Endothelial cell of umbilical vein (primary cell): Measurements from ENCODE around the gene UBASH3A. TPM values are rescaled to one million over a fixed set of nuclear protein-coding genes. Genes with fewer than 3 reads are reported as not detected.

Experiments used
- BruUV-seq: library from RNA; stranded (reverse); fragments of 400-500 nt; replicated peaks from 2 replicates; lab custom pipeline; 2021; lab: Mats Ljungman, UMichigan
- CTCF ChIA-PET: fragments of 300-600, 350-600 bp; sonication (Branson Sonifier 250); formaldehyde crosslinking; loops from one replicate; lab custom pipeline; 2021; ENCODE audit warnings: antibody characterized with exemption, inconsistent platforms; lab: Charles Lee
- POLR2A ChIA-PET: fragments of 300-600, 350-600 bp; sonication (Branson Sonifier 250); formaldehyde crosslinking; loops from one replicate; lab custom pipeline; 2021; ENCODE audit warnings: antibody characterized with exemption, inconsistent platforms; lab: Charles Lee
- DNase-seq: peaks from one replicate; pipeline ENCODE4 v3.0.0-alpha.2; 2011; ENCODE audit warnings: low read depth, low spot score
- FAIRE-seq: peaks from 2 replicates; lab custom pipeline; 2011; peaks lifted over from hg19 to GRCh38; lab: Jason Lieb, UNC
- H2AFZ ChIP-seq: 2 replicates; pipeline ENCODE4 v1.6.0; 2012; ENCODE audit warnings: low read depth, low read length, control low read depth, inconsistent platforms
- H3K27ac ChIP-seq: 2 replicates; pipeline ENCODE4 v1.5.1; 2011; ENCODE audit warnings: low read depth, mild to moderate bottlenecking, control low read depth, low read length, moderate library complexity; ENCODE audit not compliant: insufficient read depth
- H3K27me3 ChIP-seq, 2 experiments: 2 replicates each; pipeline versions ENCODE4 v1.6.0 to v1.6.1; 2011; ENCODE audit warnings: low read length in 2 of 2, mixed read lengths in 1 of 2; ENCODE audit not compliant: control insufficient read depth in 2 of 2, insufficient read depth in 2 of 2
- H3K36me3 ChIP-seq, 2 experiments: 2 replicates in 1 of 2; 3 replicates in 1 of 2; pipeline ENCODE4 v1.5.1; 2011; ENCODE audit warnings: low read length in 2 of 2, mild to moderate bottlenecking in 1 of 2, moderate library complexity in 1 of 2; ENCODE audit not compliant: control insufficient read depth in 2 of 2, insufficient read depth in 2 of 2; ENCODE audit errors: extremely low read depth in 1 of 2
- H3K4me1 ChIP-seq: 3 replicates; pipeline ENCODE4 v1.5.1; 2011; ENCODE audit warnings: mild to moderate bottlenecking, low read length; ENCODE audit not compliant: control insufficient read depth, insufficient read depth; ENCODE audit errors: extremely low read depth
- H3K4me2 ChIP-seq: 2 replicates; pipeline ENCODE4 v1.6.1; 2011; ENCODE audit warnings: low read length, control low read depth, mixed read lengths; ENCODE audit not compliant: insufficient read depth
- H3K4me3 ChIP-seq, 3 experiments: fragments of 200-600 bp in 1 of 3; sonication (generic), shearing (Covaris generic) in 1 of 3; replicated peaks in 1 of 3; 2 replicates each; pipeline ENCODE4 v1.5.1; 2011 to 2016; ENCODE audit warnings: control low read depth in 3 of 3, low read length in 3 of 3, mild to moderate bottlenecking in 2 of 3, inconsistent platforms in 1 of 3, low read depth in 1 of 3, moderate library complexity in 1 of 3; ENCODE audit not compliant: insufficient read depth in 1 of 3
- H3K79me2 ChIP-seq: 2 replicates; pipeline ENCODE4 v1.6.0; 2012; ENCODE audit warnings: low read length, inconsistent platforms; ENCODE audit not compliant: control insufficient read depth, insufficient read depth
- H3K9ac ChIP-seq: replicated peaks from 2 replicates; pipeline ENCODE3; 2011; ENCODE audit warnings: low read length, control low read depth; ENCODE audit not compliant: insufficient read depth; ENCODE audit errors: extremely low read depth
- H3K9me1 ChIP-seq: replicated peaks from 3 replicates; pipeline ENCODE4 v1.6.0; 2011; ENCODE audit warnings: mild to moderate bottlenecking, low read length; ENCODE audit not compliant: control insufficient read depth, insufficient read depth; ENCODE audit errors: extremely low read depth
- H3K9me3 ChIP-seq: replicated peaks from 2 replicates; pipeline ENCODE4 v1.5.1; 2012; ENCODE audit warnings: low read length, inconsistent platforms; ENCODE audit not compliant: control insufficient read depth, insufficient read depth
- H4K20me1 ChIP-seq: replicated peaks from 2 replicates; pipeline ENCODE3; 2011; ENCODE audit warnings: mild to moderate bottlenecking, low read length; ENCODE audit not compliant: control insufficient read depth, insufficient read depth; ENCODE audit errors: extremely low read depth
- EZH2 ChIP-seq: IDR thresholded peaks from 2 replicates; pipeline ENCODE4 v1.6.1; 2012; ENCODE audit warnings: borderline replicate concordance, low read depth, mild to moderate bottlenecking, moderate library complexity, low read length, inconsistent platforms; ENCODE audit not compliant: severe bottlenecking
- FOS ChIP-seq: IDR thresholded peaks from 2 replicates; pipeline ENCODE4 v1.6.1; 2011; ENCODE audit warnings: mild to moderate bottlenecking, low read length, moderate library complexity, borderline replicate concordance; ENCODE audit not compliant: insufficient read depth
- GATA2 ChIP-seq: IDR thresholded peaks from 2 replicates; pipeline ENCODE4 v1.7.0; 2011; ENCODE audit warnings: low read depth, mild to moderate bottlenecking, moderate library complexity, mixed read lengths, low read length; ENCODE audit not compliant: insufficient read length, insufficient read depth
- JUN ChIP-seq: IDR thresholded peaks from 2 replicates; pipeline ENCODE4 v1.6.1; 2011; ENCODE audit warnings: borderline replicate concordance, low read depth; ENCODE audit not compliant: insufficient read length, insufficient read depth
- MYC ChIP-seq: IDR thresholded peaks from one replicate; pipeline ENCODE4 v1.6.1; 2011; ENCODE audit warnings: mild to moderate bottlenecking, low read depth, low read length
- POLR2A ChIP-seq: IDR thresholded peaks from 2 replicates; pipeline ENCODE4 v1.6.1; 2012; ENCODE audit warnings: low read depth, mild to moderate bottlenecking, control low read depth, low read length
- POLR2AphosphoS5 ChIP-seq: IDR thresholded peaks from 2 replicates; pipeline ENCODE4 v1.6.1; 2012; ENCODE audit warnings: low read depth, mild to moderate bottlenecking, control low read depth, low read length, moderate library complexity; ENCODE audit not compliant: insufficient read depth
- dilution Hi-C: fragments of 300-500 bp; cut with MboI; formaldehyde crosslinking; loops from one replicate; pipeline ENCODE4 v1.15.0; 2019; ENCODE audit warnings: low sequenced_read_pairs; ENCODE audit not compliant: extremely low pct_ligation_motif_present
- intact Hi-C: fragments of 100-400 bp; cut with micrococcal nuclease; formaldehyde crosslinking; loops from one replicate; pipeline ENCODE4 v1.10.0; 2022
- polyA plus RNA-seq, 4 experiments: library from polyadenylated mRNA; depleted of rRNA in 3 of 4; stranded (reverse) in 3 of 4; unstranded in 1 of 4; fragments of >200 nt; gene quantifications; 2 replicates each; pipeline versions ENCODE4 v1.2.1 to v1.2.3, GENCODE V29; 2011 to 2012; ENCODE audit warnings: missing spikeins in 1 of 4
- total RNA-seq: library from RNA; stranded (reverse); gene quantifications from 2 replicates; pipeline ENCODE4 v1.2.3, GENCODE V29; 2021
- TF ChIP-seq, protein P1 (sequence below), 2 donors: IDR thresholded peaks; 1 replicate in 1 of 2; 2 replicates in 1 of 2; pipeline ENCODE4 v1.5.1; 2011; ENCODE audit warnings: low read length in 2 of 2, mild to moderate bottlenecking in 2 of 2, moderate library complexity in 2 of 2, control low read depth in 1 of 2, inconsistent platforms in 1 of 2, low read depth in 1 of 2; ENCODE audit not compliant: insufficient read depth in 1 of 2; ENCODE audit errors: extremely low read depth in 1 of 2
- TF ChIP-seq, protein P2 (sequence below): IDR thresholded peaks from 2 replicates; pipeline ENCODE4 v1.6.1; 2011; ENCODE audit not compliant: insufficient read depth, insufficient read length

The UBASH3A gene
- total and polyA plus RNA-seq, 2 donors (not counting 3 experiments of a cell fraction or from before 2014, with no cell fraction given) = not detected

DNA sequence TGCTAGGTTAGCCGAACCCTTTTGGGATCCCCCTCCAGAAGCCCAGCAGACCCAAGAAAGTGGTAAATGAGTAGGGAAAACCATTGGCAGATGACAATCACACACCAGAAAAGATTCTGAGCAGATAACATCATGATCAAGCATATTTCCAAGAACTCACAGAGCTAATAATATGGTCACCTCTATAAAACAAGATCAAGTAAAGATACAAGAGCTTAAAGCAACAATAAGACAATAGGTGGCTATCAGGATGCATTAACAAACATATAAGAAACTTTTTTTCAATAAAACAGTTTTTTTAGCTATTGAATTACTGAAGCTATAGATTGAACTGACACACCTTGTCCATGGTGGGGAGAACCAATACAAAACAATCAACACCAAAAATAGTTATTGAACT is 29.0 kb downstream of the UBASH3A start:
- no peak for FAIRE-seq
- intact Hi-C loops = no loop called here
- H3K36me3 ChIP-seq = no peaks in the 10 kb centered on the region
- H3K4me2 ChIP-seq = no peak overlapping the region
- dilution Hi-C loops = no loop called here
- BruUV-seq = no TSS peak
- H3K4me3 ChIP-seq = no peak overlapping the region
- no peaks in the 10 kb centered on the region for H3K9me3 ChIP-seq
- TF ChIP-seq POLR2A = no peak
- TF ChIP-seq, protein P1, sequence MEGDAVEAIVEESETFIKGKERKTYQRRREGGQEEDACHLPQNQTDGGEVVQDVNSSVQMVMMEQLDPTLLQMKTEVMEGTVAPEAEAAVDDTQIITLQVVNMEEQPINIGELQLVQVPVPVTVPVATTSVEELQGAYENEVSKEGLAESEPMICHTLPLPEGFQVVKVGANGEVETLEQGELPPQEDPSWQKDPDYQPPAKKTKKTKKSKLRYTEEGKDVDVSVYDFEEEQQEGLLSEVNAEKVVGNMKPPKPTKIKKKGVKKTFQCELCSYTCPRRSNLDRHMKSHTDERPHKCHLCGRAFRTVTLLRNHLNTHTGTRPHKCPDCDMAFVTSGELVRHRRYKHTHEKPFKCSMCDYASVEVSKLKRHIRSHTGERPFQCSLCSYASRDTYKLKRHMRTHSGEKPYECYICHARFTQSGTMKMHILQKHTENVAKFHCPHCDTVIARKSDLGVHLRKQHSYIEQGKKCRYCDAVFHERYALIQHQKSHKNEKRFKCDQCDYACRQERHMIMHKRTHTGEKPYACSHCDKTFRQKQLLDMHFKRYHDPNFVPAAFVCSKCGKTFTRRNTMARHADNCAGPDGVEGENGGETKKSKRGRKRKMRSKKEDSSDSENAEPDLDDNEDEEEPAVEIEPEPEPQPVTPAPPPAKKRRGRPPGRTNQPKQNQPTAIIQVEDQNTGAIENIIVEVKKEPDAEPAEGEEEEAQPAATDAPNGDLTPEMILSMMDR (IDR thresholded peaks at IDR 0.05; ENCODE audit: extremely low read depth in 1 of 2, insufficient read depth in 1 of 2, low read depth in 1 of 2, low read length in 2 of 2) = no peak
- TF ChIP-seq FOS = no peak
- no peak for TF ChIP-seq EZH2
- H3K79me2 ChIP-seq = no peaks in the 10 kb centered on the region
- ChIA-PET CTCF (interaction anchor here (1.6 kb wide), 1 partner anchor 123 kb away, joined by 4 read pairs; no protein-coding TSS in a partner anchor), POLR2A (no interaction called here)
- no peak overlapping the region for H2AFZ ChIP-seq
- no peak overlapping the region for H3K27ac ChIP-seq
- no peak for DNase-seq
- no peak overlapping the region for H3K9ac ChIP-seq
- no peaks in the 10 kb centered on the region for H3K9me1 ChIP-seq
- H3K4me1 ChIP-seq = no peaks in the 10 kb centered on the region
- peaks cover 4 to 5% of the 10 kb centered on the region in 2 experiments for H3K27me3 ChIP-seq
- no peaks in the 10 kb centered on the region for H4K20me1 ChIP-seq

DNA sequence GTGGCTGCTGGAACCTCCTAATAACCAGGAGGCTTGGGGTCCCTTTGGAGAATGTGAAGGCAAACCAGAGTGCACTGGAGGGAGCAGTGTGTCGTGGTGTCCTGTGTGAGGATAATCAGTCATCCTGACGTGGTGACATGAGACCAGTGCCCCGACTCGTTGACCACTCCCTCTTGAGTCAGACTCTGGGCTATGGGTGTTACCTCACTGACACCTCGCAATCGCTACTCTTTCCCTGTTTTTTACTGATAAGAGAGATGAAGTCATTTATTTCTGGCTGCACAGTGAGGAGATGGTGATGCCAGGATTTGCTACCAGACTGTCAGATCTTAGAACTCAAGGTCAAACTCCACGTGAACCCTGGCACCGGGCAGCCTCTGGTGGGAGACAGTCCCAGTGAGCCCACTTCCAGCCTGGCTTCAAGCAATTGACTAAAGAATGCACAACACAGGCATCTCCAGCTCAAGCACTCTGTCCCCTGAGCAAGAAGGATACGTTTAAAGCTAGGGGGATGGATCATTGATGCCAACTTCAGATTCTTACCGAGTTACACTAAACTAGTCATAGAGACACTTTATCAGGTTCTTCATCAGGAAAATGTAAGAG is 30.3 kb downstream of the UBASH3A start:
- DNase-seq (no peak), FAIRE-seq (no peak)
- no peak overlapping the region for H3K27ac ChIP-seq
- dilution Hi-C loops = no loop called here
- no peak overlapping the region for H3K4me3 ChIP-seq
- H3K9ac ChIP-seq = no peak overlapping the region
- peaks cover 0 to 2% of the 10 kb centered on the region in 2 experiments for H3K27me3 ChIP-seq
- no TSS peak for BruUV-seq
- H3K36me3 ChIP-seq = no peaks in the 10 kb centered on the region
- H3K79me2 ChIP-seq = no peaks in the 10 kb centered on the region
- TF ChIP-seq, protein P1 (IDR thresholded peaks at IDR 0.05; ENCODE audit: extremely low read depth in 1 of 2, insufficient read depth in 1 of 2, low read depth in 1 of 2, low read length in 2 of 2) = no peak
- TF ChIP-seq POLR2A (no peak), POLR2AphosphoS5 (no peak), FOS (no peak), EZH2 (no peak), MYC (no peak), JUN (no peak), GATA2 (no peak)
- TF ChIP-seq, protein P2, sequence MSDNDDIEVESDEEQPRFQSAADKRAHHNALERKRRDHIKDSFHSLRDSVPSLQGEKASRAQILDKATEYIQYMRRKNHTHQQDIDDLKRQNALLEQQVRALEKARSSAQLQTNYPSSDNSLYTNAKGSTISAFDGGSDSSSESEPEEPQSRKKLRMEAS = no peak
- no peaks in the 10 kb centered on the region for H3K9me1 ChIP-seq
- intact Hi-C loops = no loop called here
- no peaks in the 10 kb centered on the region for H4K20me1 ChIP-seq
- H3K4me1 ChIP-seq = no peaks in the 10 kb centered on the region
- ChIA-PET CTCF (no interaction called here), POLR2A (no interaction called here)
- no peak overlapping the region for H3K4me2 ChIP-seq
- H2AFZ ChIP-seq = no peak overlapping the region
- no peaks in the 10 kb centered on the region for H3K9me3 ChIP-seq
